RWPE1 (cell line): ENCODE measurements around the gene SIGLEC8.

ENCODE experiments used
- CTCF ChIA-PET: fragments of 350-600 bp; sonication (Branson Sonifier 250); formaldehyde crosslinking; extraction: SDS; loops from one replicate; lab custom pipeline; 2021; lab: Yijun Ruan, JAX
- POLR2A ChIA-PET: fragments of 400-600 bp; formaldehyde crosslinking; extraction: SDS; loops from one replicate; lab custom pipeline; 2020; ENCODE audit warnings: antibody characterized with exemption; ENCODE audit not compliant: low non-redundant PET; lab: Yijun Ruan, JAX
- DNase-seq: peaks from one replicate; pipeline ENCODE4 v3.0.0; 2012; ENCODE audit warnings: low spot score
- H3K27ac ChIP-seq: fragments of 450-650 bp; 2 replicates; pipeline ENCODE4 v1.5.1; 2017
- TF ChIP-seq, protein P1 (sequence below): fragments of 450-650 bp; conservative IDR thresholded peaks from 2 replicates; pipeline ENCODE4 v1.5.1; 2017; ENCODE audit warnings: low read depth, mild to moderate bottlenecking

SIGLEC8 gene

DNA sequence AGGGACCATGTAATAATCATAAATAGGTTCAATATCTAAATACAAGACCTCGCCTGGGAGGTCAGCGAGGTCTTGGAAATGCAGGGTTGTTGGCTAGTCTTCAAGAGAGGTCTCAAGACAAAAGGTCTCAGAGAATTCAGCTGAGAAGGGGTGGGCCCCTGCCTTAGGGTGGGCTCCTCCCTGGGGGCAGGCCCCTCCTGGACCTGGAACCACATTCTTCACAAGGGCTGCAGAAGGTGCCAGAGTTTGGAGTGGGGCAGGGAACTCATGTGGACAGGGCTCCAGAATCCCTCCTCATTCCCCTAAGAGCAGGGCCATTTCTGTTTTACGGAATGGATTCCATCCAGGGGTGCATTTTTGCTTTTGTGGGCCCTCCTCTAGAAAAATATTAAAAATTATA, 30.2 kb upstream of the SIGLEC8 start:
- no peak overlapping the region for H3K27ac ChIP-seq
- DNase-seq, result no peak
- POLR2A ChIA-PET, result no interaction called here
- TF ChIP-seq, protein P1, sequence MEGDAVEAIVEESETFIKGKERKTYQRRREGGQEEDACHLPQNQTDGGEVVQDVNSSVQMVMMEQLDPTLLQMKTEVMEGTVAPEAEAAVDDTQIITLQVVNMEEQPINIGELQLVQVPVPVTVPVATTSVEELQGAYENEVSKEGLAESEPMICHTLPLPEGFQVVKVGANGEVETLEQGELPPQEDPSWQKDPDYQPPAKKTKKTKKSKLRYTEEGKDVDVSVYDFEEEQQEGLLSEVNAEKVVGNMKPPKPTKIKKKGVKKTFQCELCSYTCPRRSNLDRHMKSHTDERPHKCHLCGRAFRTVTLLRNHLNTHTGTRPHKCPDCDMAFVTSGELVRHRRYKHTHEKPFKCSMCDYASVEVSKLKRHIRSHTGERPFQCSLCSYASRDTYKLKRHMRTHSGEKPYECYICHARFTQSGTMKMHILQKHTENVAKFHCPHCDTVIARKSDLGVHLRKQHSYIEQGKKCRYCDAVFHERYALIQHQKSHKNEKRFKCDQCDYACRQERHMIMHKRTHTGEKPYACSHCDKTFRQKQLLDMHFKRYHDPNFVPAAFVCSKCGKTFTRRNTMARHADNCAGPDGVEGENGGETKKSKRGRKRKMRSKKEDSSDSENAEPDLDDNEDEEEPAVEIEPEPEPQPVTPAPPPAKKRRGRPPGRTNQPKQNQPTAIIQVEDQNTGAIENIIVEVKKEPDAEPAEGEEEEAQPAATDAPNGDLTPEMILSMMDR, result no peak
- CTCF ChIA-PET, result no interaction called here

GRCh38 chr19:51485960-51486660, 27.9 kb upstream of the SIGLEC8 start:
- DNase-seq, result no peak
- H3K27ac ChIP-seq, result no peak overlapping the region
- ChIA-PET CTCF (no interaction called here), POLR2A (no interaction called here)
- TF ChIP-seq, protein P1, result no peak

DNA sequence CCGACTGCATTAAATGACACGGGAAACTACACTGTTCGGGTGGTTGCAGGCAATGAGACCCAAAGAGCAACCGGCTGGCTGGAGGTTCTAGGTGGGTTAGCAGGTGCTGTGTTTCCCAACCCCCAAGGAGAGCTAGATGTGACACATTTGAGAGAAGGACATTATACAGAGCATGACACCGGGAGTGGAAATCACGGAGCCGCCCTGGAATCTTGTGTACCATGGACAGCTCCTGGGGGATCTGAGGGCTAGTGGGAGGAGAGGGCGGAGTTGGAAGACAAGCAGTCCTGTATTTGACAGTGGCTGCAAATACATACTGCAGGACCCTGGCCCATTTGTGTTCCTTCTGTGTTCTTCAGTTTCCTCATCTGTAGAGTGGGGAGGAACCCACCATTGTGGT, 22.3 kb upstream of the SIGLEC8 start:
- peak; percentile 22 for DNase-seq
- CTCF ChIA-PET, result interaction anchor here (1.9 kb wide), 1 partner anchor 8 kb away, joined by 5 read pairs; no protein-coding TSS in a partner anchor
- TF ChIP-seq, protein P1, result no peak
- no peak overlapping the region for H3K27ac ChIP-seq
- POLR2A ChIA-PET, result no interaction called here

- no peak for DNase-seq
- TF ChIP-seq, protein P1, result no peak
Observed at GRCh38 chr19:51479531-51480331, 21.5 kb upstream of the SIGLEC8 start.

GRCh38 chr19:51478381-51479234, 20.4 kb upstream of the SIGLEC8 start, which contains the start of gene CEACAM18:
CEACAM18 (plus strand) TSS chr19:51478539.
- POLR2A ChIA-PET, result no interaction called here
- CTCF ChIA-PET, result interaction anchor here (0.8 kb wide), 1 partner anchor 37 kb away, joined by 6 read pairs; no protein-coding TSS in a partner anchor

More at GRCh38 chr19:51479531-51480331, 21.5 kb upstream of the SIGLEC8 start:
- ChIA-PET POLR2A (no interaction called here), CTCF (interaction anchor here (0.6 to 0.8 kb wide), 2 partner anchors 36 to 901 kb away, joined by 3 to 6 read pairs; no protein-coding TSS in a partner anchor)
- no peak overlapping the region for H3K27ac ChIP-seq

More at GRCh38 chr19:51478381-51479234, 20.4 kb upstream of the SIGLEC8 start, which contains the start of gene CEACAM18:
- no peak for DNase-seq
- TF ChIP-seq, protein P1, result no peak
- no peak within 1 kb of the TSS for H3K27ac ChIP-seq
